Thymus (tissue), 11 donors: ENCODE measurements around the gene C1orf53. TPM values are rescaled to one million over a fixed set of nuclear protein-coding genes. Genes with fewer than 3 reads are reported as not detected.
"Not testable (repeated sequence)": the region's sequence is repeated elsewhere in the genome, so short reads cannot be mapped to it uniquely, and the experiment has no call there.

Source experiments
- DNase-seq, 9 donors: peaks; one replicate each; pipeline ENCODE4 v3.0.0-alpha.2; 2013; ENCODE audit warnings: low spot score in 9 of 9, low read depth in 6 of 9, missing footprints in 1 of 9
- H3K27ac ChIP-seq, 2 donors: one replicate each; pipeline ENCODE4 v1.5.1; 2013; ENCODE audit warnings: control low read depth in 1 of 2, low read depth in 1 of 2, low read length in 1 of 2, mild to moderate bottlenecking in 1 of 2, moderate library complexity in 1 of 2
- H3K27me3 ChIP-seq, 2 donors: one replicate each; pipeline ENCODE4 v1.5.1; 2013; ENCODE audit warnings: low read length in 1 of 2; ENCODE audit not compliant: control insufficient read depth in 2 of 2, insufficient read depth in 1 of 2
- H3K36me3 ChIP-seq, 2 donors: one replicate each; pipeline ENCODE4 v1.5.1; 2013; ENCODE audit warnings: low read length in 1 of 2, mild to moderate bottlenecking in 1 of 2, moderate library complexity in 1 of 2; ENCODE audit not compliant: control insufficient read depth in 2 of 2, insufficient read depth in 2 of 2
- H3K4me1 ChIP-seq, 2 donors: one replicate each; pipeline ENCODE4 v1.5.1; 2013; ENCODE audit warnings: low read length in 2 of 2; ENCODE audit not compliant: control insufficient read depth in 2 of 2, insufficient read depth in 2 of 2
- H3K4me3 ChIP-seq, 2 donors: one replicate each; pipeline ENCODE4 v1.5.1; 2013; ENCODE audit warnings: low read length in 2 of 2, control low read depth in 1 of 2, mild to moderate bottlenecking in 1 of 2
- H3K9me3 ChIP-seq, 2 donors: one replicate each; pipeline ENCODE4 v1.5.1; 2013; ENCODE audit warnings: low read length in 1 of 2, mild to moderate bottlenecking in 1 of 2; ENCODE audit not compliant: control insufficient read depth in 2 of 2, insufficient read depth in 1 of 2
- WGBS: extraction: QIAGEN DNeasy Blood & Tissue Kit; methylation state at CpG from one replicate; pipeline ENCODE4 v1.1.7; 2013; 5-methylcytosine and 5-hydroxymethylcytosine counted together
- polyA plus RNA-seq: library from polyadenylated mRNA; stranded (reverse); fragments of 200-250 nt; gene quantifications from one replicate; pipeline ENCODE4 v1.2.3, GENCODE V29; 2013
- total RNA-seq: library from RNA; stranded (reverse); fragments of 120-200 nt; gene quantifications from one replicate; pipeline ENCODE4 v1.2.4, GENCODE V29; 2013
- donor health status: healthy.

C1orf53 gene
- total and polyA plus RNA-seq, 2 donors, result 1.1 to 1.3 TPM

GRCh38 chr1:197869490-197870077, 32.8 kb upstream of the C1orf53 start:
- no peaks in the 10 kb centered on the region for H3K9me3 ChIP-seq
- no peak overlapping the region for H3K27ac ChIP-seq
- H3K4me1 ChIP-seq, result no peaks in the 10 kb centered on the region
- H3K36me3 ChIP-seq, result no peaks in the 10 kb centered on the region
- H3K27me3 ChIP-seq, result no peaks in the 10 kb centered on the region
- H3K4me3 ChIP-seq, result no peak overlapping the region
- WGBS, result 93% methylated on average over 2 of the region's 2 CpGs
- no peak for DNase-seq

- Histone ChIP-seq H3K4me3 (no peak overlapping the region), H3K27me3 (no peaks in the 10 kb centered on the region), H3K36me3 (no peaks in the 10 kb centered on the region), H3K9me3 (no peaks in the 10 kb centered on the region), H3K4me1 (no peaks in the 10 kb centered on the region), H3K27ac (no peak overlapping the region)
- DNase-seq, result no peak
These were observed 25.5 kb upstream of the C1orf53 start for GRCh38 chr1:197876894-197877293.

DNA sequence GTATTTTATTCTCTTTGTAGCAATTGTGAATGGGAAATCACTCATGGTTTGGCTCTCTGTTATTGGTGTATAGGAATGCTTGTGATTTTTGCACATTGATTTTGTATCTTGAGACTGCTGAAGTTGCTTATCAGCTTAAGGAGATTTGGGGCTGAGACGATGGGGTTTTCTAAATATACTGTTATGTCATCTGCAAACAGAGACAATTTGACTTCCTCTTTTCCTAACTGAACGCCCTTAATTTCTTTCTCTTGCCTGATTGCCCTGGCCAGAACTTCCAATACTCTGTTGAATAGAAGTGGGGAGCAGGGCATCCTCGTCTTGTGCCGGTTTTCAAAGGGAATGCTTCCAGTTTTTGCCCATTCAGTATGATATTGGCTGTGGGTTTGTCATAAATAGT, 22.0 kb upstream of the C1orf53 start:
- H3K27ac ChIP-seq, H3K27me3 ChIP-seq, H3K9me3 ChIP-seq, H3K4me1 ChIP-seq, DNase-seq, H3K4me3 ChIP-seq, H3K36me3 ChIP-seq: not testable (repeated sequence)
- 65% methylated on average over 4 of the region's 4 CpGs for WGBS

GRCh38 chr1:197882241-197882640, 20.2 kb upstream of the C1orf53 start:
- WGBS, result 97% methylated on average over 2 of the region's 2 CpGs
- DNase-seq, H3K36me3 ChIP-seq, H3K4me3 ChIP-seq, H3K4me1 ChIP-seq, H3K9me3 ChIP-seq, H3K27ac ChIP-seq, H3K27me3 ChIP-seq: not testable (repeated sequence)

GRCh38 chr1:197884173-197884572, 18.3 kb upstream of the C1orf53 start:
- WGBS, result 94% methylated on average over 7 of the region's 7 CpGs

GRCh38 chr1:197890936-197891335, 11.5 kb upstream of the C1orf53 start:
- H3K4me3 ChIP-seq, result no peak overlapping the region
- no peaks in the 10 kb centered on the region for H3K9me3 ChIP-seq
- no peak for DNase-seq
- no peaks in the 10 kb centered on the region for H3K27me3 ChIP-seq
- no peak overlapping the region for H3K27ac ChIP-seq
- H3K36me3 ChIP-seq, result no peaks in the 10 kb centered on the region
- WGBS, result 98% methylated on average over 2 of the region's 2 CpGs
- H3K4me1 ChIP-seq, result no peaks in the 10 kb centered on the region

More at GRCh38 chr1:197884173-197884572, 18.3 kb upstream of the C1orf53 start:
- Histone ChIP-seq H3K4me1 (no peaks in the 10 kb centered on the region), H3K27me3 (no peaks in the 10 kb centered on the region), H3K4me3 (no peak overlapping the region), H3K36me3 (no peaks in the 10 kb centered on the region), H3K9me3 (peaks cover 0 to 9% of the 10 kb centered on the region in 2 donors), H3K27ac (no peak overlapping the region)
- DNase-seq, result no peak

- no peaks in the 10 kb centered on the region for H3K27me3 ChIP-seq
- no peak overlapping the region for H3K4me3 ChIP-seq
- no peaks in the 10 kb centered on the region for H3K4me1 ChIP-seq
- no peak for DNase-seq
- H3K9me3 ChIP-seq, result no peaks in the 10 kb centered on the region
- H3K27ac ChIP-seq, result no peak overlapping the region
- no peaks in the 10 kb centered on the region for H3K36me3 ChIP-seq
These were observed 9.7 kb upstream of the C1orf53 start for GRCh38 chr1:197892684-197893083.

DNA sequence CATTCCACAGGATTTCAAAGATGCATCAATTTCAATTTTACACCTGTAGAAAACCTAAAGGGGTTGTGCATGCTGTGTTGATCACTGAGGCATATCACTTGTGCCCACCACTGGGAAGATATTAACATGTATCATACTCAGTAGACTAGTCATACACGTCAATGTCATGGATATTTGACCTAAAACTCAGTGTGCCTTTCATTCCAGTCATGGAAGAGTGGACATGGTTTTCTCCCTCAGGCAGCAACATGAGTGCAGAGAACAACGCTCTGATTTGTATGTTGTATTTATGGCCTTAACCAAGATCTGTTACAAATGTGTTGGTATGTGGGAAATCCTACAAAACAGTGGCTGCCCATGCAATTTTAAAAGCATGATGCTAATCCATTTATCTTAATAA, 6.1 kb upstream of the C1orf53 start:
- no peak for DNase-seq
- no peaks in the 10 kb centered on the region for H3K9me3 ChIP-seq
- H3K36me3 ChIP-seq, result no peaks in the 10 kb centered on the region
- no peak overlapping the region for H3K4me3 ChIP-seq
- H3K27me3 ChIP-seq, result no peaks in the 10 kb centered on the region
- H3K4me1 ChIP-seq, result no peaks in the 10 kb centered on the region
- H3K27ac ChIP-seq, result no peak overlapping the region
- WGBS, result 96% methylated on average over 2 of the region's 2 CpGs

GRCh38 chr1:197899037-197899436, 3.4 kb upstream of the C1orf53 start:
- Histone ChIP-seq H3K4me1 (peaks cover 4 to 11% of the 10 kb centered on the region in 2 donors), H3K4me3 (no peak overlapping the region), H3K27me3 (peaks cover 10 to 15% of the 10 kb centered on the region in 2 donors), H3K36me3 (no peaks in the 10 kb centered on the region), H3K27ac (no peak overlapping the region), H3K9me3 (no peaks in the 10 kb centered on the region)
- WGBS, result 98% methylated on average over 1 of the region's 1 CpG
- DNase-seq, result no peak

DNA sequence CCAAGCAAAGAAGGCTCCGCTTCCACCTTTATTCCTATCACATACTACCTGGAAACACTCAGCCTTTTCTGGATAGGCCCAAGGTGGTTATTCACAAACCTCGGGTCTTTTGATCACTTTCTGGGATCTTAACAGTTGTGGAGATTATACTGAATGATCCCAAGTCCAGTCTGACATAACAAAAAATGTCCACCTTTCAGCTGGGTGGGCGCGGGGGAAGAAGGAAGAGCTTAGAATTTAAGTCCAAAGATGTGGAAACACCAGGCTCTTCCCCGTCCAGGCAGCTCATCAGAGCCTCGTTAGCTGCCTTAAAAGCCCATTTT, 338 bp upstream of the C1orf53 start:
- Histone ChIP-seq H3K4me1 (peaks cover 4 to 11% of the 10 kb centered on the region in 2 donors), H3K36me3 (no peaks in the 10 kb centered on the region), H3K27me3 (peaks cover 24 to 45% of the 10 kb centered on the region in 2 donors), H3K4me3 (peak overlapping the region; percentile 67 to 88), H3K9me3 (no peaks in the 10 kb centered on the region), H3K27ac (peak overlapping the region; percentile 39 to 86)
- 31% methylated on average over 6 of the region's 6 CpGs for WGBS
- DNase-seq, result no peak
